Left lobe of liver (tissue), 2 donors: ENCODE results near the gene PRKAR1B. TPM values are rescaled to one million over a fixed set of nuclear protein-coding genes. Genes with fewer than 3 reads are reported as not detected.

Experiments used
- ATAC-seq: fragments of 200-7000 bp; cut with Tn5 transposase; one replicate; pipeline ENCODE4 v1.9.1; 2020; ENCODE audit warnings: mild to moderate bottlenecking, moderate library complexity
- DNase-seq: peaks from one replicate; pipeline ENCODE4 v3.0.0-alpha.2; 2020; ENCODE audit warnings: low spot score
- total RNA-seq: library from RNA; stranded (reverse); gene quantifications from one replicate; pipeline ENCODE4 v1.2.1, GENCODE V29; 2021
- donor health status: DM: no; HTN: no; CAD: no; lungs with moderate emphysema.
- donor health status: DM: no; HTN: yes; CAD: no.

Gene PRKAR1B
- total RNA-seq, result 7.0 TPM

GRCh38 chr7:727104-727805, at the start of gene PRKAR1B:
Gene PRKAR1B, minus strand, starts transcription at chr7:727281. Its CDS starts 15,776 bp downstream, at chr7:711505.
- peak; percentile 55 for DNase-seq
- ATAC-seq, result peak; percentile 51

- no peak for DNase-seq
Observed at GRCh38 chr7:776381-776780, 49.3 kb upstream of the PRKAR1B start.

GRCh38 chr7:774161-775109, 47.4 kb upstream of the PRKAR1B start:
- DNase-seq (no peak), ATAC-seq (peak; percentile 86)

More at GRCh38 chr7:776381-776780, 49.3 kb upstream of the PRKAR1B start:
- ATAC-seq, result no peak

- DNase-seq (no peak), ATAC-seq (no peak)
Observed at GRCh38 chr7:773622-773915, 46.5 kb upstream of the PRKAR1B start.

- ATAC-seq, result no peak
- no peak for DNase-seq
Observed at GRCh38 chr7:772861-773621, 46.0 kb upstream of the PRKAR1B start.

- ATAC-seq (no peak), DNase-seq (no peak)
Observed at GRCh38 chr7:772392-772791, 45.3 kb upstream of the PRKAR1B start.

GRCh38 chr7:772005-772294, 44.9 kb upstream of the PRKAR1B start:
- ATAC-seq (no peak), DNase-seq (no peak)

- DNase-seq (no peak), ATAC-seq (peak; percentile 56)
Observed at GRCh38 chr7:771234-772004, 44.3 kb upstream of the PRKAR1B start.

- no peak for ATAC-seq
Observed at GRCh38 chr7:770741-771166, 43.7 kb upstream of the PRKAR1B start.

GRCh38 chr7:770336-770735, 43.3 kb upstream of the PRKAR1B start:
- DNase-seq, result no peak
- ATAC-seq, result no peak

More at GRCh38 chr7:770741-771166, 43.7 kb upstream of the PRKAR1B start:
- no peak for DNase-seq

GRCh38 chr7:768881-769504, 41.9 kb upstream of the PRKAR1B start:
- DNase-seq (no peak), ATAC-seq (no peak)

GRCh38 chr7:767941-768731, 41.1 kb upstream of the PRKAR1B start:
- no peak for ATAC-seq

GRCh38 chr7:767580-767940, 40.5 kb upstream of the PRKAR1B start:
- no peak for DNase-seq
- ATAC-seq, result no peak

More at GRCh38 chr7:767941-768731, 41.1 kb upstream of the PRKAR1B start:
- DNase-seq, result no peak

- no peak for ATAC-seq
Observed at GRCh38 chr7:765383-765782, 38.3 kb upstream of the PRKAR1B start.

GRCh38 chr7:763762-764161, 36.7 kb upstream of the PRKAR1B start:
- ATAC-seq (no peak), DNase-seq (no peak)

More at GRCh38 chr7:765383-765782, 38.3 kb upstream of the PRKAR1B start:
- DNase-seq, result no peak

GRCh38 chr7:762885-763284, 35.8 kb upstream of the PRKAR1B start:
- ATAC-seq (no peak), DNase-seq (no peak)

GRCh38 chr7:761631-762030, 34.5 kb upstream of the PRKAR1B start:
- DNase-seq (no peak), ATAC-seq (no peak)

- no peak for DNase-seq
- no peak for ATAC-seq
Observed at GRCh38 chr7:761101-761500, 34.0 kb upstream of the PRKAR1B start.

- no peak for DNase-seq
Observed at GRCh38 chr7:760006-760405, 32.9 kb upstream of the PRKAR1B start.

More at GRCh38 chr7:760006-760405, 32.9 kb upstream of the PRKAR1B start:
- no peak for ATAC-seq
